Kidney (tissue), 14 donors: ENCODE measurements around the gene ADAMTSL3. TPM values are rescaled to one million over a fixed set of nuclear protein-coding genes. Genes with fewer than 3 reads are reported as not detected.

Experiments used
- DNase-seq, 5 donors: peaks; one replicate each; pipeline ENCODE4 v3.0.0-alpha.2; 2013 to 2020
- FAIRE-seq: peaks from 2 replicates; lab custom pipeline; 2012; peaks lifted over from hg19 to GRCh38; lab: Jason Lieb, UNC
- H3K27ac ChIP-seq, 2 donors: one replicate each; pipeline ENCODE4 v1.7.0; 2013; ENCODE audit warnings: low read depth in 2 of 2, low read length in 2 of 2, inconsistent platforms in 1 of 2
- H3K27me3 ChIP-seq: one replicate; pipeline ENCODE4 v1.7.1; 2013; ENCODE audit warnings: low read length, inconsistent platforms; ENCODE audit not compliant: control insufficient read depth, insufficient read depth
- H3K36me3 ChIP-seq, 3 donors: one replicate each; pipeline versions ENCODE4 v1.7.0 to v1.7.1; 2013; ENCODE audit warnings: low read length in 3 of 3, control low read depth in 1 of 3, inconsistent platforms in 1 of 3; ENCODE audit not compliant: insufficient read depth in 3 of 3, control insufficient read depth in 2 of 3
- H3K4me1 ChIP-seq, 3 donors: one replicate each; pipeline versions ENCODE4 v1.7.0 to v1.7.1; 2013; ENCODE audit warnings: low read length in 3 of 3, inconsistent platforms in 1 of 3, low read depth in 1 of 3; ENCODE audit not compliant: control insufficient read depth in 2 of 3, insufficient read depth in 2 of 3
- H3K4me3 ChIP-seq, 3 donors: one replicate each; pipeline versions ENCODE4 v1.7.0 to v1.8.1; 2013; ENCODE audit warnings: low read length in 3 of 3, control low read depth in 1 of 3, inconsistent platforms in 1 of 3
- H3K9ac ChIP-seq, 3 donors: one replicate each; pipeline versions ENCODE4 v1.7.0 to v1.7.1; 2013; ENCODE audit warnings: low read length in 3 of 3, control low read depth in 1 of 3, inconsistent platforms in 1 of 3
- H3K9me3 ChIP-seq, 3 donors: one replicate each; pipeline versions ENCODE4 v1.7.0 to v1.7.1; 2013; ENCODE audit warnings: low read length in 3 of 3, control low read depth in 1 of 3, inconsistent platforms in 1 of 3; ENCODE audit not compliant: control insufficient read depth in 2 of 3, insufficient read depth in 1 of 3
- intact Hi-C: fragments of 100-400 bp; cut with DNase I; formaldehyde crosslinking; loops from one replicate; pipeline ENCODE4 v1.11.1; 2022
- polyA plus RNA-seq: library from polyadenylated mRNA; stranded (reverse); fragments of 350-450 nt; fragmentation: Illumina TruSeq; extraction: RNeasy Lipid Tissue Mini Kit (QIAGEN cat#74804); gene quantifications from one replicate; pipeline ENCODE4 v1.2.3, GENCODE V29; 2014; ENCODE audit warnings: low read depth, low replicate concordance; ENCODE audit not compliant: insufficient read depth
- total RNA-seq: library from RNA; stranded (reverse); fragmentation: NEBNext Ultra II Directional; extraction: Animal tissue kit (Norgen Biotek cat#: 25700); gene quantifications from one replicate; pipeline ENCODE4 v1.2.1, GENCODE V29; 2021
- TF ChIP-seq, protein P1 (sequence below): IDR thresholded peaks from 3 replicates; pipeline ENCODE4 v1.5.1; 2012; ENCODE audit warnings: mild to moderate bottlenecking, moderate library complexity, borderline replicate concordance; ENCODE audit not compliant: insufficient read depth; ENCODE audit errors: extremely low read depth
- donor health status: control.
- donor health status: control.
- donor health status: control.
- donor health status: control.
- donor health status: control.
- donor health status: DM: yes; HTN: yes; CAD: no.
- donor health status: Normal renal cell carcinoma (clear cell type).

The ADAMTSL3 gene
- total and polyA plus RNA-seq, 2 donors from 2014 or later, result 1.6 to 23.4 TPM

DNA sequence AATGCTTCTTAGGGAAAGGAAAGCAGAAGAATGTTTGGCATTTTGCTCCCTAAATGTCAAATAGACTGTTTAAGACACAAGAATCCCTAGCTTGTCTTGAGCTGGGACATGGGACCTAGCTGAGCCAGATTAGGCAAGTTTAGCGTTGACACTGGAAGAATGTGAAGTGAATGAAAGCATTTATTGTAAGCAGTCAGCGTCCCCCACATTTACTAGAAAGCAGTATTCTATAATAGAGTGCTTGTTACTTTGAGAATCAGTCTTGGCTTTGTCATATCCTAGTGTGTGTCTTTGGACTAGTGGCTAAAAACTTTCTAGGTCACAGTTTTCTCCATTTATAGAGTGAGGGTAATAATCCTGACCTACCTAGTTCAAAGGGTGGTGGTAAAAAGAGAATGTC lies 161.6 kb downstream of the ADAMTSL3 start:
- TF ChIP-seq, protein P1, sequence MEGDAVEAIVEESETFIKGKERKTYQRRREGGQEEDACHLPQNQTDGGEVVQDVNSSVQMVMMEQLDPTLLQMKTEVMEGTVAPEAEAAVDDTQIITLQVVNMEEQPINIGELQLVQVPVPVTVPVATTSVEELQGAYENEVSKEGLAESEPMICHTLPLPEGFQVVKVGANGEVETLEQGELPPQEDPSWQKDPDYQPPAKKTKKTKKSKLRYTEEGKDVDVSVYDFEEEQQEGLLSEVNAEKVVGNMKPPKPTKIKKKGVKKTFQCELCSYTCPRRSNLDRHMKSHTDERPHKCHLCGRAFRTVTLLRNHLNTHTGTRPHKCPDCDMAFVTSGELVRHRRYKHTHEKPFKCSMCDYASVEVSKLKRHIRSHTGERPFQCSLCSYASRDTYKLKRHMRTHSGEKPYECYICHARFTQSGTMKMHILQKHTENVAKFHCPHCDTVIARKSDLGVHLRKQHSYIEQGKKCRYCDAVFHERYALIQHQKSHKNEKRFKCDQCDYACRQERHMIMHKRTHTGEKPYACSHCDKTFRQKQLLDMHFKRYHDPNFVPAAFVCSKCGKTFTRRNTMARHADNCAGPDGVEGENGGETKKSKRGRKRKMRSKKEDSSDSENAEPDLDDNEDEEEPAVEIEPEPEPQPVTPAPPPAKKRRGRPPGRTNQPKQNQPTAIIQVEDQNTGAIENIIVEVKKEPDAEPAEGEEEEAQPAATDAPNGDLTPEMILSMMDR, result no peak
- no peaks in the 10 kb centered on the region for H3K9me3 ChIP-seq
- no peak overlapping the region for H3K4me3 ChIP-seq
- intact Hi-C loops, result no loop called here
- H3K9ac ChIP-seq, result no peak overlapping the region
- H3K27me3 ChIP-seq, result no peaks in the 10 kb centered on the region
- no peak overlapping the region for H3K27ac ChIP-seq
- H3K36me3 ChIP-seq, result no peaks in the 10 kb centered on the region
- FAIRE-seq (no peak), DNase-seq (no peak)
- H3K4me1 ChIP-seq, result peaks cover 0 to 3% (median 0%) of the 10 kb centered on the region in 3 donors

DNA sequence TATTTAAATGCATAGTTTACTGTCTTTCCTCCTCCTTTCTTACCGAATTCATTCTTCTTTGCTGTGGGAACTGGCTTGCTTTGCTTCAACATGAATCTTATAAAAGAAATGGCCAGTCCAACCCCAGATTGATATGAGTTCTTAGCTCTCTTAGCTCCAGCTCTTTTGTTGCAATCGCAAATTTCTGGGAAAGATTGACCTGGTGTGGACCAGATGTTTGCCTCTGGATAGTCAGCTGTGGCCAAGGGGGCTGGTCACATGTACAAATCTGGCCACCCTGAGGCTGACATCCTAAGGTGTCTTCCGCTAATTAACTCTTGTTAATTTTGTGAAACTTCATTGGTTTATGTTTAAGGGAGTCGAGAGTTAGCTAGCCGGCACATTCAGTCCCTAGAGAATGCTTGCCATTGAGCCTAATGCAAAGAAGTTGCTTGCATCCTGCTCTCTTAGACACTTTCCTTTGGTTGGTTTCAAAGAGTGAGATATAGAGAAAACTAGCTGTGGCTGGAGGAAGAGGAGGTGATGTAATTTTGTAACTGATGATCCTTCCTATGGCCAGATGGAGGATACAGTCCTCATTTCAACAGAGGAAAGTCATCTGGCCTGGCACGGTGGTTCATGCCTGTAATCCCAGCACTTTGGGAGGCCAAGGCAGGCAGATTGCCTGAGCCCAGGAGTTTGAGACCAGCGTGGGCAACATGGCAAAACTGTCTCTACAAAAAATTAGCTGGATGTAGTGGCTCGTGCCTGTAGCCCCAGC lies 162.4 kb downstream of the ADAMTSL3 start:
- Histone ChIP-seq H3K9me3 (no peaks in the 10 kb centered on the region), H3K27me3 (no peaks in the 10 kb centered on the region), H3K27ac (no peak overlapping the region), H3K4me1 (peaks cover 0 to 3% (median 0%) of the 10 kb centered on the region in 3 donors), H3K9ac (no peak overlapping the region), H3K36me3 (no peaks in the 10 kb centered on the region), H3K4me3 (no peak overlapping the region)
- intact Hi-C loops, result no loop called here
- no peak for FAIRE-seq
- TF ChIP-seq, protein P1, result no peak
- DNase-seq, result no peak

DNA sequence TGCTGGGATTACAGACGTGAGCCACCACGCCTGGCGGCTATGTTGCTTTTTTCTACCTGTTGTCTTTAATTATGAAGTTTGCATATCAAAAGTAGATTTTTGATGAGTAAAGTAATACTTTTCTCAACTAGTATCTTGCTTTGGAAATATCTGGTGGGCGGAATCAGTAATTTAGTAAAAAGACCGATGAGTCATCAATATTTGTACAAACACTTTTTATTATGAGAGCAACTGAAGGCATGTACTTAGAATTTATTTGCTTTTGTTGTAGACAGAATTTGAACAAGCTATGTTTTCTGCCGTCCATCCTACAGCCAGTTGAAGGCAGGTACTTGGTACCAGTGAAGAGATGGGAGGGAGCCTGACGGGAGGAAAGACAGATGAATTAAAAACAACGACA lies 164.7 kb downstream of the ADAMTSL3 start:
- H3K36me3 ChIP-seq, result no peaks in the 10 kb centered on the region
- H3K4me1 ChIP-seq, result peaks cover 0 to 3% (median 0%) of the 10 kb centered on the region in 3 donors
- no peak overlapping the region for H3K4me3 ChIP-seq
- DNase-seq (no peak), FAIRE-seq (no peak)
- no peaks in the 10 kb centered on the region for H3K27me3 ChIP-seq
- no peak overlapping the region for H3K27ac ChIP-seq
- H3K9ac ChIP-seq, result no peak overlapping the region
- intact Hi-C loops, result no loop called here
- no peaks in the 10 kb centered on the region for H3K9me3 ChIP-seq
- TF ChIP-seq, protein P1, result no peak
